LHCN-M2 (cell line): ENCODE data around the gene KHDRBS2. TPM values are rescaled to one million over a fixed set of nuclear protein-coding genes. Genes with fewer than 3 reads are reported as not detected.

Source experiments
- DNase-seq: peaks from one replicate; pipeline ENCODE4 v3.0.0-alpha.2; 2012; ENCODE audit warnings: low read depth
- total RNA-seq: library from RNA; depleted of rRNA; stranded (reverse); fragments of >200 nt; gene quantifications from 2 replicates; pipeline ENCODE4 v1.2.3, GENCODE V29; 2014

KHDRBS2 gene
- total RNA-seq, 1 experiment from 2014 or later, result not detected

DNA sequence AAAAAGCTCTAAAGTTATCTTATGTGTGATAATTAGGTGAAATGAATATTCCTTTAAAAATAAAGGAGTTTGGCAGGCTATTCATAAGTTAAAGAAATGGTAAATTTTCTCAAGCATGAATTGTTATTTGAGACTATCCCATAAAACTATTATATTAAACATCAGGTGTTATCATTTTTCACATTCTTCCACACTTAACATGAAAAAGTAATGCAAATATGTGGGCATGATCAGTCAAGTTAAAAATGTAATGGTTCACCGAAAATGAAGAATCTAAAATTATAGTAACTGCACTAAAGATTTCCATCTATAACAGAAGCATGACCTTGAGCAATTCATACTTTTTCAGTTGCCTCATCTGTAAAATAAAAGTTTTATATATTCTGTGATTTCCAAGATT lies 110.8 kb downstream of the KHDRBS2 start:
- no peak for DNase-seq

DNA sequence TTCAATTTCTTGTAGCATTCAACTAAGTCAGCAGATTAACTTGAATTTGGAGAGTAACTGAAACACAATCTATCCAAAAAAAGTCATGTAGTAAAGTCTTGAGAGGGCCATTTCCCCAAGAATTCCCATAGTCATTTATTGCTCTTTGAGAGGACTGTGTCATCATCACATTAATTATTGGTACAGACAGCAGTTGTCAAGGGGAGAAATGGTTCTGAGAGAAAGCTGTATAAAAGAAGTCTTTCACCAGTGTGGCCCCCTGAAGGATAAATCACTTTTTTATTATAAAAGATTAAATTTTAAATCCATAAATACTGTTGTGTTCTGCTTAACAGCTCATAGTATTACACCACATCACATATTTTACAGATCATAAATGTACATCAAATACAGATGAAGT lies 111.5 kb downstream of the KHDRBS2 start:
- no peak for DNase-seq

DNA sequence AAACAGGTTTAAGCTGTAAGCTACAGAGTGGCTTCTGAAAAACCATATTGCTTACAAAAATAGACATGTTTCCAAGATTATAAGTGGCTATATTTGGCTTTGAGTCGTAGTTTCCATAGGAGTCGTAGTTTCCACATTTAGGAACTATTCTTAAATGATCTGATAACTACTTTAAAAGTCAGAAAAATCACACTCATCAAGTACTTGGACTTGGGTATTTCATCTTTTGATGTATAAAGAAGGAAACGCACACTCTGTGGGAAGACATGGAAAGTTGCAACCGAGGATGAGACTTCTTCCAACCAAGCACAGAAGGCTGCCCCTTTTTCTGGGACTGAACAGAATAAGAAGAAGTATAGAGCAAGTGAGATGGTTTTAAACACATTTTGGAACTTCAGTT lies 118.3 kb downstream of the KHDRBS2 start:
- no peak for DNase-seq

DNA sequence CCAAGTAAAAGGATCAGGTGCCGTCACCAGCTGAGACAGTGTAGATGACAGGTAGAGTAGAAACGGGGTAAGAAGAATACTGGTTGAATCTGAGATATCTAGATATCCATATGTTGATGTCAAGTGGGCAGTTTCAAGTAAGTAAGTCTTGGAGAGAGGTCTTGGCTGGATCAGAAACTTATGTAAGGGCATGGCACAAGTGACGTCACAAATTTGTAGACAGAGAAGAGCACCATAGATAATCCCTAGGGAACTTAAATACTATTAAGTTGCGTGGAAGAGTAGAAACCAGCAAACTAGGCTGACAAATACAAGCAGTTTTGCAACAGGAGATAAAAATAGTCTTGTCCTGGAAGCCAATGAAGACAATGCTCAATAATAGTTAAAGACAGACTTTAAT lies 123.2 kb downstream of the KHDRBS2 start:
- no peak for DNase-seq

DNA sequence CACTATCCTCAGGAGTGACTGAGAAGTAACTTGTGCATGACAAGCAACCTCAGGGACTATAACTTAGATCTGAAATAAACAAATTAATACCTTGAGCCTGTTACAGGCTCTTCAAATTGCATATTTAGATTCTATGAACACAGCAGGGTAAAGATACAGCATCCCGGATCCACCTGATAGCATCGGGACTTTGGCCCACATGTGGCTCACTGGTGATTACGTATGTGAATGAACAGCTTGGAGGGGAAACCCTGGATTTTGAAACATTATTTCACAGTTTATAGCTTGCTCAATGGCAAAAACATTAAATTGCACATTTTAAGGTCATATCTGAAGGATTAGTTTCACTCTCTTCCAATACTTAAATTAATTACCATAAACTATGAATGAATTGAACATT lies 133.2 kb downstream of the KHDRBS2 start:
- no peak for DNase-seq

DNA sequence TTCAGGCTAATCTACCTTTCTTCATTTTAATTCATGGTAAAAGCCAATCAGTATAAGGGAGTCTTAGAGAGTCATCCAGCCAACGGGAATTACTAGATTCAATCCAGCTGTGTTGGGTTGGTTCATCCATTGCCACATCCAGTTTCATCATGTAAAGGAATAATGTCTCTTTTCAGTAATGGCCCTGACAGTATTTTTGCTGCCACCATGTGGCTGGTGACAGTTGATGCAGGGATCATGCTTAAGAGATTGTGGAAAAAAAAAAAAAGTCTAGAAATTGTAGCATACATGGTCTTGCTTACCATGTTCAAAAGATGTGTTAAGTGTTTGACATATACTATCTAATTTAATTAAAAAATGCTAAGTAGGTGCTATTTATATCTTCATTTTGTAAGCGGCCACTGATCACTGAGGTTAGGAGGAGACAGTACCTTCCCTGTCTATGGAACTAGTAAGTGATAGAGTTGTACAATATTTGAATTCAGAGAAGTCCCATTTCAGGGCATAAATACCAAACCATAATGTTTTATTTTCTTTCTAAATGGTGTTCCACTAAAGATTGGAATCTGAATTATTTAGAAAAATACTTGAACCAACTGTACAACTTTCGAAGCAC lies 135.9 kb downstream of the KHDRBS2 start:
- DNase-seq, result peak; percentile 1

DNA sequence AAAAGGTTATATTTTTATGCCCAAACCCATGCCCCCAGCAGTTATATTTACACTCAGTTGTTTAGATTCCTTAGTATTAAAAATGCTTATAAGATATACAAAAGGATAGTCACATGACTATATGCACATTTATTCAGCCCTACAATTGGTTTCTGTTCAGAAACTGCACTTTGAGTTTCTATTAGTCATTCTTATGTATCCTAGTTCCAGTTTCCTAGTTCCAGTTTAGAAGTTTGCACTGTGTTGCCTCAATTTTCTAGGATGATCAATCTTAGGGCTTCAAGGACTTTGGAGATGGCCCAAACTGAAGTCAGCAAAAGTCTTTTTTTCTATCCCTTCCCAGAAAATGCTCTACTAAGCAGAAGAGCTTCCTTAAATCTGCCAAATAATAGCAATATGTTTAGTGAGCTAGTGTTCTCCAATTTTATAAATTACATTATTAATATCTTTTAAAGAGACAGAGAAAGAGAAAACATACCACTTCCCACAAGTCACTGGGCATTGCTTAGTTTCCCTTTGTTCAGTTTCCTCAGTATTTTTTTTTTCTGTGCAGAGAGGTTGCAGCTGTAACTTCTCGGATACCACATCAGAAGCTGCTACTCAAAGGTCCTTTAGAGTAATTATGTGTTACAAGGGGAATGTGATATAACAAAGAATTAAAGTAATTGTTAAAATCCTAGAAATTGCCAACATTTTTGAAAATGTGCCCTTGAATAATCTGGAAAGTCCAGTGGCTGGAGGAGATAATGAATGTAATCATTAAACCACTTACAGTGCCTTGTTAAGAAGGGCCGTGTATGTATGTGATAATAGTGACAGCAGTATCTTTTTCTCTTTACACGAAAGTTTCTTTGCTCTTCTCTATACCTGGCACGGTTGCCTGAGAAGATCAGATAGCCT lies 138.8 kb downstream of the KHDRBS2 start:
- DNase-seq, result no peak

DNA sequence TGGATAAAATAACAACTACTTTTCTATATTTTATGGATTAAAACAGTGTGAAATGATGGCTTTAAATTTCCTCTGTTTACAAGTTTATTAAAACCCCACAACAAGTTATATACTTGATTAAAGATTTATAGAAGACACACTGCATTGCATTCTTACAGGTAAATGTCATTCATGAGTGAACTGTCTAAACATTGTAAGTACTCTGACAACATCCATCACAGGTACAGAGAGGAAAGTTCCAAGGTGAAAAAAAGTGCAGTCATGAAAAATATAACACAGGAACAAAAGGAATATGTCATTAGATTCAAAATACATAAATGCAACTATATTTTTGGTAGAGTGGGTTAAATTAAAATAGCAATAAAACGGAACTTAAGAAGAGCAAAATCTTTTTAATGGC lies 156.9 kb downstream of the KHDRBS2 start:
- no peak for DNase-seq

DNA sequence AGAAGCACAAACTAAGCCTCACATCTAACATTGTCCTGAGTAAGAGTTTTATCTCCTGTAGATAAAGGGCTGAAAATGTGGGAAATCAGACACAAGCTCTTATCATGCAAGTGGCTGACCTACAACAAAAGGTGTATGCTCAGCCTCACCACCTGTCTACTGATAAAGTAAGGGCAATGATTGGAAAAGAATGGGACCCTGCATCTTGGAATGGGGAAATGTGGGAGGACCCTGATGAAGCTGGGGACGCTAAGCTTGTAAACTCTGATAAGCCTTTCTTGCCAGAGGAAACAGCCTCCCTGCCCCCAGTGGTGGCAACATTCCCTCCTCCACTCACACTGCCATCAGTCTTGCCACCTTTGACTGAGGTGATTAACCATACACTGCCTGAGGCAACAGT lies 166.6 kb downstream of the KHDRBS2 start:
- DNase-seq, result no peak

DNA sequence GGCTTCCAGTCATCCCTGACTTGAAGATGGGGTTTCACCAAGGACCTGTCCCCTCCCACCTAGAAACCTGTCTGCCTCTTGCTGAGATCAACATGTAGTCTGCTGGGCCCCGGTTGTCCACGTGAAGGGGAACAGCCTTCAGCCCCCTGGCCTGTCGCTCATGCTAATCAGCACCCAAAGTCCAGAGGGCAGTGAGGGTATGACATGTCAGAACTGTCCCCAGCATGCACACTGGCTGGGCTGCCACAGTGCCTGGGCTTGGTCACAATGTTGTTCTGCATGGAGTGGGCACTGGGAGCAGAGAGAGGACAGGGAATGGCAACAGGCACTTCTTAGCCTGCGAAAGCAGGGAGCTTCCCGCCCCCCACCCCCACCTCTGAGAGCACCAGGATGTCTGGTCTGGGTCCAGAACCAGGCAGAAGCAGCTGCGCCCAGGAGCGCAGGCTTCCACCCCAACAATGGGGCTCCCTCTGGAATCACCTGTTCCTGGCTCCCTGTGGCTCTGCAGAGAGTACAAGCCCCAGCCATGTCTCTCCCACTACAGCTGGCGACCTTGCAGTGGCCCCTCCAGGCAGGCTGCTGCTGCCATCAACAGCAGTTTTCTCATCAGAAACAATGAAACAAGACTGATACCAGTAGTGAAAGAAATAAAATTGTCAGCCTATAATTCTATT lies 182.7 kb downstream of the KHDRBS2 start:
- no peak for DNase-seq

DNA sequence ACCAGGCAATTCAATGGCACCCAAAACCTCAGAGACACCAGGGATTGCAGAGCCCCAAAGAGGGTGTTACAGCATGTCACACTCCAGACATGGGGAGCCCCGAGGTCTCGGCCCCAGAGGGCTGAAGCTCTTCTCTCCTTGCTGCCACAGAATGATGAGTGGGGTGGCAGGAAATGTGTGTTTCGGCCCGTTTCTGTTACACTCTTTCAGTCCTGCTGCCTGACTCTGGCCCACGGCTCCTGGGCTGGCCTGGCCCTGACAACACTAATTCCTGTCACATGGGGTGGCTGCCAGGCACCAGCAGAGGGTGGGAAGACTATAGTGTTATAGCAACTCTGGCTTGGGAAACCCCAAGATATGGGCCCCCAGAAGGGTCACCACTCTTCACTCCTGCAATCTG lies 183.6 kb downstream of the KHDRBS2 start:
- DNase-seq, result no peak

DNA sequence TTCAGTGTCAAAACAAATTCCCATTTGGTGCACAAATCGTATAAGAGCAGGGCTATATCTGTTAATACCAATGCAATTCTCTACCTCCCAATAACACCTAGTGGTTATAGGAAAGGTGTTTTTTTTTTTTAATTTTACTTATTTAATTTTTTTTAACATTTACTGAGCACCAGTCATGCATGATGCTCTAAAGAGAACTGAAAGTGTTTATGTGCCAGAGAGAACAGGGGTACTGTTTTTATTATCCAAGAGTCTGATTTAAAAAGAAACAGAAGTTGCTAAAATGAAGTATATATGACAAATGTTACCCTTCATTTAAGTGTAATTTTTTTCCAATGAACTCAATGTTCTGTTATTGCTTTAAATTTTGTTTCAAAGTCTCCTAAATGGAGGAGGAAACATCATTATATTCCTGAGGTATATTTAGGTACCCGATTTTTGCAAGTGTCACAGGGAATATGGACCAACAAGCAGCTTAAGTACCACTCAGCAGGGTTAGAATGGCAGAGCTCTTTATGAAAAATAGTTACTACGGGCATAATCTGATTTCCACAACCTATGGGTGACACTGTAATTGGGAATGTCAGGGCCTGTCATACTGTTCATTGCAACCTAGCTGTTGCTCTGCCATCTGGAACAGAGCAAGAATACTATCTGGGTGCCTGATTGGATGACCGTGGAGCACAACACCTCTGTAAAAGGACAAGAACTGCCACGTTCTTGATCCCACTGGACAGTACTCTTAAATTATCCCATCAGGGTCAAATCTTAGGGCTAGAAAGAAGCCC lies 195.4 kb downstream of the KHDRBS2 start:
- no peak for DNase-seq

DNA sequence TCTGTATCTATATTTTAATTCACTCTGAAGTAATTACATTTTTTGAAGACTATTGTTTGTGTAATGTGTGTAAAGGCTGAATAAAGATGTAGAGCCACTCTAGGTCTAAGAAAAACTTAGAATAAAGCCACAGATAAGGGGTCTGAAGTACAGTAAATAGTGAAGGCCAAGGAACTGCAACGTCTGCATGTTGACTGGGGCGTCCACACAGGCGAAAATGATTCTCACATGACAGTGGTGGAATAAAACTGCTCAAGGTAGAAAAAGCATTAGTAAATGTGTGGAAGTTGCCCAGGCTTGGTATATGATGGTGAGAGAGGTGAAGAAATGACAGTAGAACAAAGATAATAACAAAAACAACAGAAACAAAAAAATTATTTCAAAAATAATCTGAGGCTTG lies 196.2 kb downstream of the KHDRBS2 start:
- no peak for DNase-seq

DNA sequence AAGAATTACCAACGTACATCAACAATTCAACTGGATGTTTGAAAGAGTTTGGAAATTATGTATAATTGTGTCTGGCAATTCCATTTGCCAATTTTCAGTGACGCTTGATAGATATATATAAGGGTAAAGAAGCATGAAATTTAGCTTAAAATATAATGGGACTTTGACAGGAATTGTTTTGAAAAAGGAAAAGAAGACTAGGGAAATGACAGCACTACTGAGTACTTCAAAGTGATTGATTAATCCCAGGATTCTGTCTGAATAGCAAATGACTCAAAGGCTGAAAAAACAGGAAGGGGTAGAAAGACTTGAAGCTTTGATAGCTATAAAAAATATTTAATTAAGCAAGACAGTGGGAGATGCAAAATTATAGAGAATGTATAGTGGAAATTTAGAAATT lies 200.0 kb downstream of the KHDRBS2 start:
- DNase-seq, result no peak

DNA sequence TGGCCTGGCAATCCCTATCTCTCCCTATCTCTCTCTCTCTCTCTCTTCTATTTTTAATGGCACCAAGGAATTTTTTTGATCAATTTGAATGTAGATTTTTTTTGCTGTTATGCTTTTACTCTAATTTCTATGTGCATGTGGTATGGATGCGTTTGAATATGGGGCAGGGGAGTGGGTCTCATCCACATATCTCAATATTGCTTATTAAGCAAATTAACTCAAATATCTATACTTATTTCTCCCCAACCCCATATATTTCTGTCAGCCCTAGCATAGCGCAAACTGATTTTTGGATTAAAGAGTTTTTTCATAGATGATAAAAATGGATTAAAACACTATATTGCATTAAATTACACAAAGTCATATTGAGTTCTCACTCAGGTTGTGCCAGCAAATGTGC lies 210.2 kb downstream of the KHDRBS2 start:
- DNase-seq, result no peak

DNA sequence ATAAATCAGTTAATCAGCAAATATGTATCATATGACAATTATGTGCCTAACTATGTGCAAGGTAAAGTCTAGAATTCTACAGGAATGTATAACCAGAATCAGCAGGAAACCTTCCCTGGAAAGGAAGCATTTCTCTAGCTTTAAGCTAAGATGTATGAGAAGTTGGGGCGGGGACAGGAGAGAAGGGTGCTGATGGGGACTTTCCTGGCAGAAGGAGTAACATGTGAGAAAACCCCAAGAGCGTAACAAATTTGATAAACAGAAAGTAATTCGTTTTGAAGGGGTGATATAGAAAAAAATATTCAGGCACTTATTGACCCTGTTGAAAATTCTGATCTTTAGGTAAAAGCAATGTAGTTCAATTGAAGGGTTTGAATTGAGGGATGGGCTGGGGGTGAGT lies 226.1 kb downstream of the KHDRBS2 start:
- no peak for DNase-seq

DNA sequence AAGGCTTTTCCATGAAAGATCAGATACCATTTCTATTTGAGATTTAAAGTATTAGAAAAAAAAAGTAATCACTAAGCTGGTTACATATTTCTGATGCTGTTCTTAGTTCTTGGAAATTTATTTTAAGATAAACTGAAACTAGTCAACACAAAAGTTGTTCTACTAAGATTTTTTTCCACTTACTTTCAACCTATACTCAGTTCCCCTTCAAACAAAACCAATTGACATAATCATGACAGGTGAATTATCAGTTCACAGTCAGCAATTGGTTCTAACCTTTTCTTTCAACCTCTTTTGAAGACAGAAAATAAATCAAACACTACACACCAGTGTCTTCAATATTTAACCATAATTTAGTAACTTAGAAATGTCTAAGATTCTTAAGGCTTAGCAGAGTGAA lies 228.7 kb downstream of the KHDRBS2 start:
- no peak for DNase-seq

DNA sequence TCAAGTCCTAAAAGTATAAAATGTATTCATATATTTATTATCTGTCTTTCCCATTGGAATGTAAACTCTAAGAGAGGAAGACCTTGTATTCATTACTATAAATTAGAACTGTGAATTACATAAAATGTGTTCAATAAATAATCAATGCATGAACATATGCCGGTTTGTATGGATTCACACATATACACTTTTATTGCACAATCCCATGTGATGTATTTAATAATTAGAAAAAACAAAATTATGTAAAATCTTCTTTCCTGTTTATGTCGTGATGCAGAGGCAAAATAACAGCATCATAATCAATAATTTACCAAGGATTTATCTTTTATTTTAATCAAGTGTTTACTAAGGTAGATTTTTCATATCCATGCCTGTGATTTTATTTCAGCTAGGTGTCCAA lies 240.5 kb downstream of the KHDRBS2 start:
- DNase-seq, result no peak

DNA sequence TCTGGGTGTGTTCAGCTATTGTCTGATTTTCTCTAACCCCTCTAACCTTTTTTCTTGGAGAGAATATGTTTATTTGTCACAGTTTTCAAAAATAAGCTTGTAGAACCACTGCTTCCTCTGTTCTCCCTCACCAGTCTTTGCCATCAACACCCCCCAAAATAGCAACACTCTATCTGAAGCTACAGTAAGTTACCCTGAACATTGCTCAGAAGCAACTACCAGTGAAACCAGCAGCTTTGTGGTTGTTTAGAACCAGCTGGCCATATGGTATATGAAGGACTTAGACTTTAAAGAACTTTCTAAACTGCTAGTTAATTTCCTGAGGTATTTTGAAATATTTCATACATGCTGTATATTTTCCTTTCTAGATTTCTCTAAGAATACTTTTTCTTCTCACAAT lies 242.9 kb downstream of the KHDRBS2 start:
- no peak for DNase-seq

DNA sequence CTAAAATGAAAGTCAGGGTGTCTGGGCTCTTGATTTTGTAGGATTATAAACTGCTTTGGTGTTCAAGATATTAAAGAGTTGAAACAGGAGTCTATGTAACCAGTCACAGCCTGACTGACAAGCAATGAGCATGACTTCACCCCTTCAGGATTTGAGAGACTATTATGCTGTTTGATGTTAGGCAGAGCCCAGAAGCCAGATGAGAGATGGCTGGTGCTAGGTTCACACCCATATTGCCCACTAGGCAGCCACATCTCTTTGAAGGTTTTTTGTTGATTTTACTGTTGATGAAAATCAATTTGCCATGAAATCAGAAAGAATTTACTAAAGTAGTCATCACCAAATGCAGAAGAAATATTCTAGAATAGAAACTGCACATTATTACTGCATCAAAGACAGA lies 243.6 kb downstream of the KHDRBS2 start:
- DNase-seq, result no peak

DNA sequence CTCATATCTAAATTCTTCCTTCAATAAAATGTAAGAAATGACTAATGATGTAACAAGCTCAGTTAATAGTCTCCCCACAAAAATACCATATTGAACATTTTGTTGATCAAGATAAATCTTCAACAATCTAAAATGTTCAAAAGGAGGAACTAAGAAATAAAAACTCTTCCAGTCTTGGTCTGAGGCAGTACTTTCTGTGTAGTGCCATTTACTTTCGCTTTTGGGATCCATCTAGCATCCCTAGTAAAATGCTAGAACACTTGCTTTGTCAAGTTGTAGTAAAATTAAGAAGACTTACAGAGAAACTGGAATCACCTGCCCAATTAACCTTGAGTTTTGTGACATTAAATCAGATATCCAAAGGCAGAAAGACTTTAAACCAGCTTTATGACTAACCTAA lies 246.4 kb downstream of the KHDRBS2 start:
- DNase-seq, result no peak

DNA sequence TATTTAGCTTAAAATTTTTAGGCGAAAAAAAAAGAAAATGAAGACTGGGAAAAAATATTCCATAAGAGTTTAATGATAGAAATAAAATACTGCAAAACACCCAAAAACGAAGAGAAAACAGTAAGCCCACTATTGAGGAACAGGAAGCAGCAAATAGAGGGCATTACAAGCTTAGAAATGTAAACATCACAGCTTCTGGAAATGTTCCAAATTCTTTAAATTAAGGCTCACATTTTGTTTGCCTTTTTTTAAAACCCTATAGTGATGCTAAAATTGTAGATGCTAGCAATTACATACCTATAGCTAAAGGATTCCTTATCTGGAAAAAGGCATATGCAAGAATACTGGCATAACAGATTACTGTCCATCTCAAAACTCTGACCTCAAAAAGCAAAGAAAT lies 248.6 kb downstream of the KHDRBS2 start:
- DNase-seq, result no peak
